ENCODE measurements around the gene C6orf89. TPM values are rescaled to one million over a fixed set of nuclear protein-coding genes. Genes with fewer than 3 reads are reported as not detected.

The C6orf89 gene
- total and polyA plus RNA-seq, 2 donors (not counting 1 experiment from before 2014, with no cell fraction given) = 47.1 to 66.7 TPM

GRCh38 chr6:36853325-36853724 is 32.4 kb upstream of the C6orf89 start:
- DNase-seq (ENCODE audit: low read depth in 2 of 2) = peak; percentile 85 to 93
- H3K4me3 ChIP-seq (replicated peaks in 1 of 4; ENCODE audit: control extremely low read depth in 1 of 4, insufficient read depth in 1 of 4, low read depth in 3 of 4, low read length in 4 of 4) = no peak overlapping the region
- H4K20me1 ChIP-seq (ENCODE audit: control insufficient read depth, extremely low read depth, insufficient read depth, low read length) = no peaks in the 10 kb centered on the region
- H3K27me3 ChIP-seq (ENCODE audit: control insufficient read depth, insufficient read depth, low read length) = no peaks in the 10 kb centered on the region
- H3K27ac ChIP-seq (ENCODE audit: insufficient read depth, low read length) = peak overlapping the region; percentile 81
- TF ChIP-seq EZH2 (IDR thresholded peaks at IDR 0.05; ENCODE audit: low read length, missing control alignments) (no peak), CTCF (conservative IDR thresholded peaks at IDR 0.05 in 1 of 2, IDR thresholded peaks at IDR 0.05 in 1 of 2; ENCODE audit: low read depth in 1 of 2, low read length in 2 of 2) (no peak)
- no peaks in the 10 kb centered on the region for H3K9me3 ChIP-seq (ENCODE audit: control insufficient read depth, insufficient read depth, low read depth, low read length)
- H3K79me2 ChIP-seq (ENCODE audit: control insufficient read depth, insufficient read depth, low read length) = peaks cover 2% of the 10 kb centered on the region
- H3K4me1 ChIP-seq (ENCODE audit: control insufficient read depth, extremely low read depth, insufficient read depth, low read length) = peaks cover 12% of the 10 kb centered on the region
- H3K9ac ChIP-seq (ENCODE audit: insufficient read depth, low read length) = no peak overlapping the region
- peaks cover 2% of the 10 kb centered on the region for H3K36me3 ChIP-seq (ENCODE audit: control insufficient read depth, insufficient read depth, low read length)
- no peak overlapping the region for H3K4me2 ChIP-seq (ENCODE audit: extremely low read depth, insufficient read depth, low read length)
- H2AFZ ChIP-seq (ENCODE audit: low read length) = peak overlapping the region; percentile 32

GRCh38 chr6:36855750-36856149 is 30.0 kb upstream of the C6orf89 start:
- H3K9ac ChIP-seq (ENCODE audit: insufficient read depth, low read length) = no peak overlapping the region
- H3K4me1 ChIP-seq (ENCODE audit: control insufficient read depth, extremely low read depth, insufficient read depth, low read length) = peaks cover 14% of the 10 kb centered on the region
- no peaks in the 10 kb centered on the region for H3K27me3 ChIP-seq (ENCODE audit: control insufficient read depth, insufficient read depth, low read length)
- peaks cover 2% of the 10 kb centered on the region for H3K36me3 ChIP-seq (ENCODE audit: control insufficient read depth, insufficient read depth, low read length)
- TF ChIP-seq EZH2 (IDR thresholded peaks at IDR 0.05; ENCODE audit: low read length, missing control alignments) (no peak), CTCF (conservative IDR thresholded peaks at IDR 0.05 in 1 of 2, IDR thresholded peaks at IDR 0.05 in 1 of 2; ENCODE audit: low read depth in 1 of 2, low read length in 2 of 2) (no peak)
- no peak overlapping the region for H3K4me2 ChIP-seq (ENCODE audit: extremely low read depth, insufficient read depth, low read length)
- H4K20me1 ChIP-seq (ENCODE audit: control insufficient read depth, extremely low read depth, insufficient read depth, low read length) = no peaks in the 10 kb centered on the region
- H3K79me2 ChIP-seq (ENCODE audit: control insufficient read depth, insufficient read depth, low read length) = peaks cover 2% of the 10 kb centered on the region
- peak in 1 of 2 donors; percentile 23 for DNase-seq (ENCODE audit: low read depth in 2 of 2)
- H3K27ac ChIP-seq (ENCODE audit: insufficient read depth, low read length) = no peak overlapping the region
- no peaks in the 10 kb centered on the region for H3K9me3 ChIP-seq (ENCODE audit: control insufficient read depth, insufficient read depth, low read depth, low read length)
- no peak overlapping the region for H2AFZ ChIP-seq (ENCODE audit: low read length)
- no peak overlapping the region for H3K4me3 ChIP-seq (replicated peaks in 1 of 4; ENCODE audit: control extremely low read depth in 1 of 4, insufficient read depth in 1 of 4, low read depth in 3 of 4, low read length in 4 of 4)

- Histone ChIP-seq H3K36me3 (ENCODE audit: control insufficient read depth, insufficient read depth, low read length) (peaks cover 2% of the 10 kb centered on the region), H3K9ac (ENCODE audit: insufficient read depth, low read length) (no peak overlapping the region), H3K4me2 (ENCODE audit: extremely low read depth, insufficient read depth, low read length) (no peak overlapping the region), H3K27me3 (ENCODE audit: control insufficient read depth, insufficient read depth, low read length) (no peaks in the 10 kb centered on the region), H4K20me1 (ENCODE audit: control insufficient read depth, extremely low read depth, insufficient read depth, low read length) (no peaks in the 10 kb centered on the region), H3K79me2 (ENCODE audit: control insufficient read depth, insufficient read depth, low read length) (peaks cover 2% of the 10 kb centered on the region), H3K4me3 (replicated peaks in 1 of 4; ENCODE audit: control extremely low read depth in 1 of 4, insufficient read depth in 1 of 4, low read depth in 3 of 4, low read length in 4 of 4) (no peak overlapping the region), H3K27ac (ENCODE audit: insufficient read depth, low read length) (no peak overlapping the region), H3K9me3 (ENCODE audit: control insufficient read depth, insufficient read depth, low read depth, low read length) (no peaks in the 10 kb centered on the region), H2AFZ (ENCODE audit: low read length) (no peak overlapping the region), H3K4me1 (ENCODE audit: control insufficient read depth, extremely low read depth, insufficient read depth, low read length) (peaks cover 14% of the 10 kb centered on the region)
- no peak for DNase-seq (ENCODE audit: low read depth in 2 of 2)
- TF ChIP-seq EZH2 (IDR thresholded peaks at IDR 0.05; ENCODE audit: low read length, missing control alignments) (no peak), CTCF (conservative IDR thresholded peaks at IDR 0.05 in 1 of 2, IDR thresholded peaks at IDR 0.05 in 1 of 2; ENCODE audit: low read depth in 1 of 2, low read length in 2 of 2) (no peak)
Observed at GRCh38 chr6:36856277-36856676, 29.5 kb upstream of the C6orf89 start.

Measured in fibroblast of lung (primary cell).